Adrenal gland (tissue), 12 donors: ENCODE measurements around the gene TM9SF1. TPM values are rescaled to one million over a fixed set of nuclear protein-coding genes. Genes with fewer than 3 reads are reported as not detected.

Experiments used
- DNase-seq, 7 donors: peaks; one replicate each; pipeline ENCODE4 v3.0.0-alpha.2; 2019 to 2020
- H3K27ac ChIP-seq, 5 donors: fragments of 200-600 bp; sonication (generic) in 4 of 5; 1 replicate in 3 of 5; 2 replicates in 2 of 5; pipeline versions ENCODE4 v1.5.1 to v1.8.0; 2016 to 2020; ENCODE audit warnings: mild to moderate bottlenecking in 1 of 5
- H3K27me3 ChIP-seq: fragments of 200-600 bp; 2 replicates; pipeline ENCODE4 v1.8.0; 2021
- H3K36me3 ChIP-seq, 2 donors: fragments of 200-600 bp; replicated peaks in 1 of 2; 1 replicate in 1 of 2; 2 replicates in 1 of 2; pipeline versions ENCODE4 v1.5.1 to v1.8.0; 2018 to 2022
- H3K4me1 ChIP-seq, 2 donors: fragments of 200-600 bp; replicated peaks in 1 of 2; 1 replicate in 1 of 2; 2 replicates in 1 of 2; pipeline versions ENCODE4 v1.5.1 to v1.8.0; 2018 to 2021
- H3K4me3 ChIP-seq, 4 donors: fragments of 200-600 bp; sonication (generic) in 3 of 4; one replicate each; pipeline ENCODE4 v1.5.1; 2016 to 2018
- H3K9me3 ChIP-seq, 3 donors: fragments of 200-600 bp; sonication (generic) in 1 of 3; replicated peaks in 1 of 3; 1 replicate in 2 of 3; 2 replicates in 1 of 3; pipeline versions ENCODE4 v1.5.1 to v1.8.0; 2016 to 2021
- CTCF ChIP-seq, 6 experiments: fragments of 450-650 bp in 4 of 6; fragments of 200-600 bp in 2 of 6; sonication (generic) in 1 of 6; IDR thresholded peaks; 1 replicate in 5 of 6; 2 replicates in 1 of 6; pipeline versions ENCODE4 v1.5.1 to v1.8.0; 2016 to 2021; ENCODE audit warnings: antibody characterized with exemption in 6 of 6, mild to moderate bottlenecking in 2 of 6, moderate library complexity in 1 of 6
- POLR2A ChIP-seq, 2 donors: fragments of 450-650 bp; IDR thresholded peaks; one replicate each; pipeline ENCODE4 v1.6.1; 2017; ENCODE audit warnings: antibody characterized with exemption in 2 of 2, mild to moderate bottlenecking in 2 of 2, moderate library complexity in 1 of 2
- WGBS, 4 donors: extraction: QIAGEN DNeasy Blood & Tissue Kit in 2 of 4; methylation state at CpG; one replicate each; pipeline versions ENCODE4 v1.1.5 to v1.1.7; 2013 to 2017; 5-methylcytosine and 5-hydroxymethylcytosine counted together
- intact Hi-C, 2 donors: fragments of 100-400 bp; cut with DNase I; formaldehyde crosslinking; loops; one replicate each; pipeline versions ENCODE4 v1.14.1 to v1.15.0; 2022 to 2023
- polyA plus RNA-seq, 3 donors: library from polyadenylated mRNA; stranded (reverse); fragments of 200-250 nt in 2 of 3; fragments of 350-450 nt in 1 of 3; fragmentation: Illumina TruSeq in 1 of 3; extraction: RNeasy Lipid Tissue Mini Kit (QIAGEN cat#74804) in 1 of 3; gene quantifications; one replicate each; pipeline ENCODE4 v1.2.3, GENCODE V29; 2013 to 2014
- total RNA-seq, 9 donors: library from RNA; depleted of rRNA in 4 of 9; stranded (reverse); fragments of >200 nt in 4 of 9; fragments of 120-200 nt in 1 of 9; fragmentation: NEBNext Ultra II Directional in 1 of 9; extraction: Animal tissue kit (Norgen Biotek cat#: 25700) in 1 of 9; gene quantifications; one replicate each; pipeline versions ENCODE4 v1.1.0 to v1.2.4, GENCODE V29; 2013 to 2023
- donor health status: healthy with polysubstance abuse.
- donor health status: Bipolar disorder and iron deficiency.
- donor health status: DM: yes; HTN: yes; CAD: no.
- donor health status: DM: no; HTN: no; CAD: no.
- donor health status: DM: no; HTN: no; CAD: no.
- donor health status: DM: yes; HTN: yes; CAD: no.

Gene TM9SF1
- total and polyA plus RNA-seq, 12 donors: 43.7 to 123 (median 86.6) TPM

GRCh38 chr14:24236689-24237462 lies 41.6 kb upstream of the TM9SF1 start:
- H3K4me1 ChIP-seq: peaks cover 40 to 68% of the 10 kb centered on the region in 2 donors
- intact Hi-C loops: loop anchor here in 1 of 2 donors (5.0 kb wide), 1 partner anchor 205 kb away; the partner anchor contains the start of gene SDR39U1
- peak in 2 of 7 donors; percentile 10 to 47 for DNase-seq
- H3K36me3 ChIP-seq: peaks cover 0 to 64% of the 10 kb centered on the region in 2 donors
- no peak overlapping the region for H3K4me3 ChIP-seq
- peak overlapping the region in 2 of 5 donors; percentile 28 to 77 for H3K27ac ChIP-seq
- no peaks in the 10 kb centered on the region for H3K9me3 ChIP-seq
- no peak for TF ChIP-seq CTCF (IDR thresholded peaks at IDR 0.05)
- TF ChIP-seq POLR2A (IDR thresholded peaks at IDR 0.05): no peak
- WGBS, 4 donors: 94 to 100% (median 96%) methylated on average over 6 of the region's 6 CpGs
- H3K27me3 ChIP-seq: no peaks in the 10 kb centered on the region

GRCh38 chr14:24235804-24236688 lies 40.8 kb upstream of the TM9SF1 start:
- H3K27ac ChIP-seq: peak overlapping the region in 2 of 5 donors; percentile 77 to 93
- no peaks in the 10 kb centered on the region for H3K9me3 ChIP-seq
- H3K36me3 ChIP-seq: peaks cover 0 to 64% of the 10 kb centered on the region in 2 donors
- DNase-seq: peak in 2 of 7 donors; percentile 10 to 36
- intact Hi-C loops: loop anchor here in 1 of 2 donors (5.0 kb wide), 1 partner anchor 206 kb away; the partner anchor contains the start of gene SDR39U1
- H3K4me3 ChIP-seq: no peak overlapping the region
- WGBS, 4 donors: 86 to 92% (median 89%) methylated on average over 5 of the region's 5 CpGs
- TF ChIP-seq POLR2A (IDR thresholded peaks at IDR 0.05) (no peak), CTCF (IDR thresholded peaks at IDR 0.05) (no peak)
- H3K27me3 ChIP-seq: no peaks in the 10 kb centered on the region
- H3K4me1 ChIP-seq: peaks cover 41 to 66% of the 10 kb centered on the region in 2 donors

- H3K36me3 ChIP-seq: peaks cover 0 to 47% of the 10 kb centered on the region in 2 donors
- TF ChIP-seq POLR2A (IDR thresholded peaks at IDR 0.05) (peak in 1 of 2 donors; percentile 23), CTCF (IDR thresholded peaks at IDR 0.05) (no peak)
- no peaks in the 10 kb centered on the region for H3K27me3 ChIP-seq
- intact Hi-C loops: loop anchor here in 1 of 2 donors (5.0 kb wide), 1 partner anchor 208 kb away; the partner anchor contains the start of gene SDR39U1
- peak in 2 of 7 donors; percentile 7 to 14 for DNase-seq
- peak overlapping the region in 1 of 4 donors; percentile 2 for H3K4me3 ChIP-seq
- peak overlapping the region in 4 of 5 donors; percentile 27 to 93 (median 63) for H3K27ac ChIP-seq
- no peaks in the 10 kb centered on the region for H3K9me3 ChIP-seq
- peaks cover 29 to 54% of the 10 kb centered on the region in 2 donors for H3K4me1 ChIP-seq
- 74 to 78% (median 77%) methylated on average over 3 of the region's 3 CpGs for WGBS, 4 donors
These were observed 39.1 kb upstream of the TM9SF1 start for GRCh38 chr14:24234095-24235005.
